ENCODE measurements around the gene ZDHHC8.

Gene ZDHHC8

DNA sequence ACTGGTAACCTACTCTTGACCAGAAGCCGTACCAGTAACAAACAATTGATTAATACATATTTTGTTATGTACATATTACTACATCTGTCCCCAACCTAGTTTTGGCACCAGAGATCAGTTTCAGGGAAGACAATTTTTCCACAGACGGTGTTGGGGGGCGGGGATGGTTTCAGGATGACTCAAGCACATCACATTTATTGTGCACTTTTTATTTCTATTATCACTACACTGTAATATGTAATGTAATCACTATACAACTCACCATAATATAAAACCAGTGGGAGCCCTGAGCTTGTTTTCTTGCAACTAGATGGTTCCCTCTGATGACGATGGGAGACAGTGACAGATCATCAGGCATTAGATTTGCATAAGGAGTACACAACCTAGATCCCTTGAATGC, 36.1 kb upstream of the ZDHHC8 start:
- no peak for DNase-seq (ENCODE audit: low read depth in 2 of 2)

DNA sequence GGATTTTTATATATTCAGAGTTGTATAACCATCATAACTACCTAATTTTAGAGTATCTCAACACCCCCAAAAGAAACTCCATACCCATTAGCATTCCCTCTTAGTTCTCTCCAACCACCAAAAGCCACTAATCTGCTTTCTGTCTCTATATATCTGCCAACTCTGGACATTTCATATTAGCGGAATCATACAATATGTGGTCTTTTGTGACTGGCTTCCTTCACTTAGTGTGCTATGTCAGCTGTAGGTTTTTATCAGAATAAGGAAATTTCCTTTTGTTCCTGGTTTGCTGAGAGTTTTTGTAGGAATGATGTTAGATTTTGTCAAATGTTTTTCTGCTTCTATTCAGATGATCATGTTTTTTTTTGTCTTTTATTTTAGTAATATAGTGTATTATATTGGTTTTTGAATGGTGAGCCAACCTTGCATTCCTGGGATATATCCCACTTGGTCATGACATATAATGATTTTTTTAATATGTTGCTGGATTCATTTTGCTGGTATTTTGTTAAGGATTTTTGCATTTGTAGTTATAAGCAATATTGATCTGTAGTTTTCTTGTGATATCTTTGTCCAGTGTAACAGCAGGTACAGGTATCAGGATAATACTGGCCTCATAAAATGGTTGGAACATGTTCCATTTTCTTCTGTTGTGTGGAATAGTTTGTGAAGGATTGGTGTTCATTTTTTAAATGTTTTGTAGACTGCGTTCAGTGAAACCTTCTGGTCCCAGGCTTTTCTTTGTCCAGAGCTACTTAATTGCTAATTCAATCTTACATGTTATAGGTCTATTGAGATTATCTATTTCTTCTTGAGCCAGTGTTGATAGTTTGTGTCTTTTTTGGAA, 34.8 kb upstream of the ZDHHC8 start:
- DNase-seq (ENCODE audit: low read depth in 2 of 2): no peak

DNA sequence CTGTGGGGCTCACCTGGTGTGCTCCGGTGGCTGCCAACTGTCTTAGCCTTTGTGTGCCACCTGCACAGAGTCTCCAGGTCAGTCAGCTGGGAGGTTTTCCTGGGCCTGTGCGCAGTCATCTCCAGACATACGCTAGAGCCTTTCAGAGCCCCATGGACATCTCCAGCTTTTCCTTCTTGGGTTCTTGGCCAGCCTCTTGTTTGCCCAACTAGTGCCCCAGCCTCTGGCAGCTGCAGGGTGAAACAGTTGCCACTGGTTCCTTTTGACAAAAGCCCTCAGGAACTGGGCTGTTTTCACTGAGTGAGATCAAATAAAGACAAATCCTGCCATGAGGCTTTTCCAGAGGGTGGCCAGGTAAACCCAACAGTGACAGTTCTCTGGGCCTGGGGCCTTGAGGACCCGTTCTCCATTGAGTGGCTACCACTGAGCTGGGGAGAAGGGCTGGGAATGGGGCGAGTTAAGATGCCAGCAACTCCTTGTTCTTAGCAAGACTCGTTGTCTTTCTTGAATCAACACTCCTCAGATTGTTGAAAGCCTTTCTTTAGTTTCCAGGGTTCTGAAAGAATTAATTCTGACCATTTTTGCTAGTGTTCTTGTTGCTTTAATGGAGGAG, 32.4 kb upstream of the ZDHHC8 start:
- DNase-seq (ENCODE audit: low read depth in 2 of 2): no peak

DNA sequence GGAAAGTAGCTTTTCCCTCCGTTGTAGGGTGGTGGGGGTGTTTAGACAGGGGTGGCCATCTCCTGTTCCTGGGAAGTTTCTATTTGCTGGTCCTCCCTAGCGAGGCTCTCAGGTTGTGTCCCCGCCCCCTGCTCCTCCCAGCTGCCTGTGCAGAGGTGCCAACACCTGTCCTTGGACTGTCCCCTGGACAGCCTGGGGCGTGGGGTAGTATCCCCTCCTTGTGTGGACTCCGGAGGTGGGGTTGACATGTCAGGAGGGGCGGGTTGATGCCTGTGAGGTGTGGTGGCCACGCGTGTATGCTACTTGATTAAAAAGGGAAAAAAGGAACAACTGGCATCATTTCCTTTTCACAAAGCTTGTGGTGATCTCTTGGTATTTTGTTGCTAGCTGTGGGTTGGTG, 30.0 kb upstream of the ZDHHC8 start:
- DNase-seq (ENCODE audit: low read depth in 2 of 2): no peak

DNA sequence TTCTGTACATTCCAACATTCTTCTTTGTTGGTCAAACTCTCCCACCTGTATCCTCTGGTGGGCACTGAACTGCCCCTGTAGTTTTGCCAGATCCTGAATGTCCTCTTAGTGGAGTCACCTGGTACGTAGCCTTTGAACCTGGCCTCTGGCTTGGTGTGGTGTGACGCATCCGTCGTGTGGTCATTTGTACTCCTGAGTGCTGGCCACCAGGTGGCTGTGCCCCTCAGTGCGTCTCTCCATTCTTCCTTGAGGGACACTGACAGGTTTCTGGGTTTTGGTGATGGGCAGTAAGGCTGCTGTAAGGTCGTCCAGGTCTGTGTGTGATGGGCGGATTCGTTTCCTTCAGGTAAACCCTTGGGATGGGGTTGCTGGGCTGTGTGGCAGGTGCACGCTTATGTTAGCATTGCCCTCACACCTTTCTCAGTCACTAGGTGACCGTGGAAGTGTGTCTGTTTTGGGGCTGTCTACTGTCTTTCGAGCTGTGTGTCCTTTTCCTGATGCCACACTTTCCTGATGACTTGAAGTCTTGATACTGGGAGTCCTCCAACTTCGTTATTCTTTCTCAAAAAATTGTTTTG, 29.3 kb upstream of the ZDHHC8 start:
- no peak for DNase-seq (ENCODE audit: low read depth in 2 of 2)

DNA sequence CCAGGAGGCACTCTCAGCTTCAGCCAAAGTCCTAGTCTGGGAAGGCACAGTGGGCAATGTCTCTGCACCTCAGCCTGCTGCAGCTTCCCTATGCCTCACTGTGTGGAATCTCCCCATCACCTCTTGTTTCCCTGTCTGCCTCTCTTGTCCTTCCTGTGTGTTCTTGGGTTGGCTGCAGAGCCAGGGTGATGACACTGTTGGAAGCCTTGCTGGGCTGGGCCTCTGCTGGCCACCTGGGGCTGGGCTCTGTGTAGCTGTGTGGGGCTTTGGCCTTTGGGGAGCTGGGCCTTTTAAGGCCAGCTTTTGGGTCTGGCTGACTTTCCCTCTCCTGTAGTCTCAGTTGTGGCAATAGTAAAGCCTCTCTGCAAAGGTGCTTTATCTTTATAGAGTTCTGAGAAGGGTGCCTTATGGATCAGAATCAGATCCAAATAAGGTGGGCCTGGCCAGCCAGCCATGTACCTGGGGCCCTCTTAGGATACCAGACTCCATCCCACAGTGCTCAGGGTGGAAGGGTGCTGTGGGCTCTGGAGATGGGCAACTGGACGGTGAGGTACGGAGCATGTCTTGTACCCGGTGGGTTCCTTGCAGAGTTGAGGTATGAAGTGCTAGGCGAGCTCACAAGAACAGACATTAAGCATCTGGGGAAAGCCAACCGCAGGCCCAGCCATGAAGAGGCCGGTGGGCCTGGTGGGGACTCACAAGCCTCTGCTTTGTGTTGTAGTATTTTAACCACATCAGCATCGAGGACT, 26.0 kb upstream of the ZDHHC8 start:
- no peak for DNase-seq (ENCODE audit: low read depth in 2 of 2)

DNA sequence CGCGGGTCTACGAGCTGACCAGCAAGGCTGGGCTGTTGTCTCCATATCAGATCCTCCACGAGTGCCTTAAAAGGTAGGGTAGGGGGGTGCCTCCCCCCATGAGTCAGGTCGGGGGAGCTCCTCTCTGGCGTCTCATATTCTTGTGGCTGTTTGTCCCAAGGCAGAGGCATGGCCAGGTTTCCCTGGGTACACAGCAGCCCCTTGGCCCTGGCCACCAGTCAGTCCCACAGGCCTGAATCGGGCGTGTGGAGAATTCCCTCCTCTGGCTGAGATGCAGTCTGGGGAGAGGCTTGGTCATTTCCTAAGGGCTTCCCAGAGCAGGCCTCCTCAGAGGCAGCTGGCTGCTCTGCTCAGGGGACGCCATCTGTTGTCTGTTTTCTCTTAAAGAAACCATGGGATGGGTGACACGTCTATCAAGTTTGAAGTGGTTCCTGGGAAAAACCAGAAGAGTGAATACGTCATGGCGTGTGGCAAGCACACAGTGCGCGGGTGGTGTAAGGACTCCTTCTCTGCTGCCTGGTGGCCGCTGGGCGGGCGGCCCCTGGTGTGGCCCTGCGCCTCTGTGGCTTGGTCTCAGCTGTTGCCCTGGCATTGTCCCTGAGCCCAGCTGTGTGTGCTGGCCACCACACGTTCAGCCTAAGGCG, 25.3 kb upstream of the ZDHHC8 start:
- DNase-seq (ENCODE audit: low read depth in 2 of 2): no peak

DNA sequence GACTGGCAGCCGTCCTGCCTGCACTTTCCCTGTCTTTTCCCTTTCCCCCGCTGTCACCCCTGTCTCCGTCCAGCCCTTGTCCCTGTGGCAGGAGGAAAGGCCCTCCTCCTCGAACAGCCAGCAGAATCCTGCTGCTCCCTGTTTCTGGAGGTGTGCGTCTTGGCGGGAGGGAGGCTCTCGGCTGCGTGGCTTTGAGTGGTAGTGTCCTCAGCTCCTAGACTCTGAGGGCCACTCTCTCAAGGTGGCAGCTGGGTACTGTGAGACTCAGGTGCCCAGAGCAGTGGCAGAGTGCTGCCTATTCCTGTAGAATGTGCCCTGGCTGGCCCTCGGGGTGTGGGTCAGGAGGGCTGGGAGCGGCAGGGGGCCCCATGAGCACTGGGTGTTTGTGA, 24.8 kb upstream of the ZDHHC8 start:
- no peak for DNase-seq (ENCODE audit: low read depth in 2 of 2)

DNA sequence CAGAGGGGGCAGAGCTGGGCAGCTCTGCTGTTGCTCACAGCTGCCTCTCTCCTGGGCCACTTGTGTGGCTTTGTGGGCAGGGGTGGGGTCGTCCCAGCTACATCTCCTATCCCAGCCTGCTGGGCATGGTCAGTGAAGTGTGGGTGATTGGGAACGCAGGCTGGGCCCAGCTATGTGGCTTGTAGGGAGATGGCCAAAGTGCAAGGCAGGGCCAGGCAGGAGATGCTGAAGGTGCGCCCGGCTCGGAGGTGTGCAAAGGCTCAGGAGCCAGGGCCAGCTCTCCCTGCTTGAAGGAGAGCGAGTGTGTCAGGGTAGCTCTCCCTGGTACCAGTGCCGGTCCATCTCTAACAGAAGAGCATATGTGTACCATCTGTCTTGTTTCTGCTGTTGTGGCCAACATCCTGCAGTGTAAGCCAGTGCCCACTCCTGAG, 24.1 kb upstream of the ZDHHC8 start:
- DNase-seq (ENCODE audit: low read depth in 2 of 2): no peak

DNA sequence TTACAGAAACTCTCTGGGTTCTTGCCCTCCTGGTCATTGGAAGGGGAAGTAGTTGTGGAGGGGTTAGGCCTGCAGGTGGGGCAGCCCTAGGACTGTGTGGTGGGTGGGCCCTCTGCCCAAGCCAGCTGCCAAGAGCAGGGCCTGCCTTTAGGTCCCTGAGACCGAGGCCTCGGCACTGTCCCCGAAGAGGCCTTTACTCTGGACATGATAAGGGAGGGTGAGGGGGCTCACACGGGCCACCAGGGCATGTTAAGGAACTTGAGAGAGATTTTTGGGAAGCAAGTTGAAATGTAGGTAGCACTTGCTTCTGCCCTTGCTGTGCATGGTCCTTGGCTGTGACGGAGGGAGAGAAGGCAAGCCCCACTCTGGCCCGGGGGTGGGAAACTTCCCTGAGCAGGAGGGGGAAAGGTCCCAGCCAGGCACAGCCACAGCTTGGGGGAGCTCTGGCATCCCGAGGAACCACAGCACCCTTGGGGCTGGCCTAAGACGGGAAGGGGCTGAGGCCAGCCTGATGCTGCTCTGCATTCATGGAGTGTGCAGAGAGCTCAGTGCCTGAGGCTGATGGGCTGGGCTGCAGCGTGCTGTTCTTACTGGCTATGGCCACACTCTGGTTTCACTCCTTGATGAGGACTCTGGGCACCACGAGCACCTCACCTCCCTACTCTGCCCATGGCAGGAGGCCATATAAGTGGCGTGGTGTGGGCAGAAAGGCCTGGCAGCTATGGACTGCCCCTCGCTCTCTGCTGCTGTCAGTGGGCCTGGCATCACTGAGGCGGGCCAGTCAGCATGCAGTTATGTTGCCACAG, 23.4 kb upstream of the ZDHHC8 start:
- no peak for DNase-seq (ENCODE audit: low read depth in 2 of 2)

DNA sequence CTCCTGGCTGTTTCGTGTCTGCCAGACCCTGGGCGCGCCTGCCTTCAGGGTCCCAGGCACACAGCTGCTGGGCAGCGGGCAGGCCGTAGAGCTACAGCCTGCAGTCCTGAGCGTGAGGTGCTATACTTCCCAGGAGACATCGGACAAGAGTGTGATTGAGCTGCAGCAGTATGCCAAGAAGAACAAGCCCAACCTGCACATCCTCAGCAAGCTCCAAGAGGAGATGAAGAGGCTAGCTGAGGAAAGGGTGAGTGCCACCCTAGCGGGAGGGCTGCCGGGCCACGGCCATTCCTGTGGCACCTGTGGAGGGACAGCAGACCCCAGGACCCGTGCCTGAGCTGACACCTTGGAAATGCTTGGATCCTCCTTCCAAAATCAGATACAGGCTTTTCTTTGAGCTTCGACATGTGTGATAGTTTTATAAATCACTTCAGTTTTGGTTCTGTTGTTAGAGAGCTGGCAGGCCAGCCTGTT, 22.8 kb upstream of the ZDHHC8 start:
- no peak for DNase-seq (ENCODE audit: low read depth in 2 of 2)

DNA sequence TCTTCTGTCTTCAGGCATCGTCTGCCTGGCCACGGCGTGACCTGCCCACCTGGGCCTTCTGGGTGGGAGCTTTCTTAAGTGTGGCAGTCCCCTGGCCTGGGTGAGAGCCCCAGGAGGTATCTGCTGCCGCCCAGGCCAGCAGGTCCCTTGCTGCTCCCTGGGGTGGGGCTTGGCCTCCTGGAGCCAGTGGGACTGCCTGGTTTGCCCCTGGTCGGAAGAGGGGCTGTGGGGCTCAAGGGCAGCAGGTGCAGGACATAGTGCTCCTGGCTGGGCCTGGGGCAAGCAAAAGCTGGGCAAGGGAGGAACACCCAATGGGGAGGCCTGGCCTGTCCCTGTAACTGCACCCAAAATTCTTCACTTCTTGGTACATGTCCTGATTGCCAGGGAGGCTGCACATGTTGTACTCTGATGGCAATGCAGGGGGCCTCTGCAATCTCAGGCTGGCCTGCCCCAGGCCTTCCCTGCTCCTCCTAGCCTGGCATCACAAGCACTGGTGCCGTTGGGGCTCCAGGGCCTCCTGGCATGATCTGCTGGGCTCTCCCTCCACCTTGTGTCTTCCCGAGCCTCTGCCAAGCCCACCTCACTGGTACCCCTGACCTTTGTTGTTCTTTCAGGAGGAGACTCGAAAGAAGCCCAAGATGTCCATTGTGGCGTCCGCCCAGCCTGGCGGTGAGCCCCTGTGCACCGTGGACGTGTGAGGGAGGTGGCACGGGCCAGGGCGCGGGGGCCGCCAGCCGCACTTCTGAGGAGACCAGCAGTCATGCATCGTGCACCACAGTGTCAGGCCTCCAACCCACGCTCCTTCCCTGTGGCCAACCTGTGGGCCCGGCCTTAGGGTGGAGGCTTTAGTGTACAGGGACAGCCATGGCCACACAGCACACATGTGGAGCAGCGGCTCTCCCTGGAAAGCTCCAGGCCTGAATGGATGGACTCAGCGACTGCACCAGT, 21.9 kb upstream of the ZDHHC8 start:
- no peak for DNase-seq (ENCODE audit: low read depth in 2 of 2)

DNA sequence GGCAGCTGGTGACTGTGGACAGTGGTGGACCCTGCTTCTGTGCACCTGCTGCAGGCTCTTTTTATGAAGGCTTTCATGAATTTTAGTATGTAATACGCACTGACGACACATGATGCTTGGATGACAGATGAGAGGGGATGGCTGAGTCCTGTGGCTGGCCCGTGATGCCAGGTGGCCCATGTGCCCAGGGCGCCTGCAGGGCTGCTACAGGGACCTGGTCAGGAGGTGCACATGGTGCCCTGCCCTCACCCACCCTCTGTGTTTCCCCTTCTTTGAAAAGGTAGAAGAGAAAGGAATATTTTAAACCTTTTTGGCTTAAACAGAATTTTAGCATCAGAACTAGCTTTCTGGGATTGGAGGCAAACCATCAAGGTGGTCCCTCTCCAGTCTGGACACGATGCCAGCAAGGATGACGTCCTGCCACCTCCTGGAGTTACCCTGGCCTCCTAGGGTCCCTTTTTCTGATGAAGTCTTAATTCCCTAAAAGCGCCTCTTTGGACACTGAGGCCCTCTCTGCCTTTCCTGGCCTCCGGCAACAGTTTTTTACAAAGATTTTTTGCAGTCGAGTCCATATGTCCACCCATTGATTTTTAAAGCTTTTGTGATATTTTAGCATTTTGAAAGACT, 21.1 kb upstream of the ZDHHC8 start:
- no peak for DNase-seq (ENCODE audit: low read depth in 2 of 2)

DNA sequence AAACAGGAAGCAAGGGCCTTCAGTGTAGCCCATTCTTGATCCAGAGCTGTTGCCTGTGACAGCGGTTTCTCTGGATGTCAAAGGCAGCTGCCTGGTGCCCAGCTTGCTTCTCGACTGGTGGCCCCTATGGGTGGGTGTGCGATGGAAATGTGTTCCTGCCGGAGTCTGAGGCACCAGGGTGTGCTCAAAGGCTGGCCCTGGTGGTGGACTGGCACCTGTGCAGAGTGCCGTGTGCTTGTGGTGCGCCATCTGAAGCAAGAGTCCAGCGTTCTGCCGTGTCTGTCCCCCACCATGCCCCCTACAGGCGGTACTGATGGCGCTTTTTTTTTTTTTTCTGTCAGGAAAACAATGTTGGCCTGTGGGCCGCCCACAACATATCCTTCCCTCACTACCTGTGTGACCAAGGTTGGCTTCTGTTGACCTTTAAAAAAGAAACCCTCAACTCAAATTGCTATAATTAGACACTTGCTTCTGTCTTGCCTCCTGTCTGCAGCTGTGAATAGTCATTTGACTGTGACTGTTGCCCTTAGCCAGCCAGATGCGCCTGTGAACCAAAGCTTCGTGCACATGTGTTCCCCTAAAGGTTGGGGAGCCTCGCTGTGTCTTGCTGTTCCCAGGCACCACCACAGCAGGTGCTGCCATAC, 20.4 kb upstream of the ZDHHC8 start:
- DNase-seq (ENCODE audit: low read depth in 2 of 2): no peak

DNA sequence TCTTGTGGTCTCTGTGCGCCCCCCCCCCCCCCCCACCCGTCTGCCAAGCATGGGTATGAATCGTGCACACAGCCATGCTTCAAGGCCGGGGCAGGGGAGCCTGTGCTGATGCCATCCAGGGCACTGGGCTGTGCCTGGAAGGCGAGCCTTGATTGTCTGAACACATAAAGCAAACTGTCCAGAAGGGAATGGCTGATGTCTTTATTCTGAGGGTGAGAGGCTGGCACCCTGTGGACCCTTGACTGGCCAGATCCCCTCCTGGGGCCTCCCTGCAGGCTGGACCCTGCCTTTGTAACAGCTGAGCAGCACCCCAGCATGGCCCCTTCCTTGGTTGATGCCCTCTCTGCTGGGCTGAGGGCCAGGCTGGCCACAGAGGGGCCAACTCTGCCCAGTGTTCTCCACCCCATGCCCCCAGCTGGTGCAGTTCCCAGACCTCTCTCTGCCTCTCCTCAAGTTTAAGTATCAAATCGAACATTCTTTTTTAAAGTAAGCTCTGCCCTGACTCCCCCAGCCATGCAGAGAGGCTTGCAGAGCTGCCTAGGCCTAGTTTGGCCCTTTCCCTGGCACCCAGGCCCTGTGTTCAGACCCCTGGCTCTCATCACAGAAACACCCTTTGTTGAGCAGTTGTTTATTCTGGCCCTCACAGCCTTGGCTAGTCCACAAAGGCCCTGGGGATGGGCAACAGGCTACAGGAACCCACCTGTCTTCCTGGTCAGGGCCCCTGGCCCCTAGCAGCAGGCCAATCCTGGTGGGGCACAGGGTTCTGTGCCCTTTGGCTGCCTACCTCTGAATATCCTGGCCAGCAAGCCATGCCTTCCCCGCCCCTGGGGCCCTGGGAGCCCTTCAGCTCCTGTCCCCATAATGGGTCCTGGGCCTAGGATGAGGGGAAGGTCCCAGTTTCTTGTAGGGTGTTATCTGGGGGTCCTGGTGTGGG, 19.6 kb upstream of the ZDHHC8 start:
- no peak for DNase-seq (ENCODE audit: low read depth in 2 of 2)

DNA sequence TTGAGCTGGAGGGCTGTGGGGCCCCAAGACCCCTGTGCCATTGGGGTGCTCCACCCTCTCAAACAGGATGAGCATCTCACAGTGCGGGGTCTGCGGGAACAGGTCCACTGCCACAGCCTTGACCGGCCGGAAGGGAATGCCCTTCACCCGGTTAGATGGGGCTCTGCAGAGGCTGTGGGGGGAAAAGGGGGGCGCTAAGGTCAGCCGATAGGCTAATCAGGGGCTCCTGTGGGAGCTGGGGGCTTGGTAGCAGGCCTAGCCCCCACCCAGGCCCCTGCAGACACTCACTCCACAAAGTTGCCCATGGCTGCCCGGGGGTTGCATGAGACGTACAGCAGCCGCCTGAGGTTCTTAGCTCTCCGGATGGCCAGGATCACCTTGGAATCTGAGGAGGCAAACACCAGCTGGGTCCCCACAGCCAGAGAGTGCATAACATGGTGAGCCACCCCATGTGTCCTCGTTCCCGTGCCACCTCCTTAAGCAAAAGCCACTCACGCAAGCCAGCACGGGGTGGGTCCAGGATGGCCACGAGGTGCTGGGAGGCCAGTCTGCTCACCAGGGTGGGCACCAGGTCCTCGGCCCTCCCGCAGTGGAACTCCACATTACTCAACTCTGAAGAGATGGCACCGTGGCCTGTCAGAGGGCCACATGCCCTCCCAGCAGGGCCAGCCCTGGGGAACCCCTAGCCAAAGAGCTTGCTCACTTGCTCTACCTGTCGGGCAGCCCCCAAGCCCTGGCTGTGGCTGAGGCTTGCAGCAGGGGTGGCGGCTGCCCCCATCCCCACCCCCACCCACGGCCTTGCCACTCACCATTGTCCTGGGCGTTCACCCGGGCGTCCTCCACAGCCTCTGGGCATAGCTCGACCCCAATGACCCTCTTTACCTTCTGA, 18.7 kb upstream of the ZDHHC8 start:
- DNase-seq (ENCODE audit: low read depth in 2 of 2): no peak
